ENCODE data around the gene CGREF1. TPM values are rescaled to one million over a fixed set of nuclear protein-coding genes. Genes with fewer than 3 reads are reported as not detected.
"Not testable (repeated sequence)": the region's sequence is repeated elsewhere in the genome, so short reads cannot be mapped to it uniquely, and the experiment has no call there.

CGREF1 gene
- total RNA-seq, 3 donors from 2014 or later = 0.41 to 1.9 (median 1.5) TPM

DNA sequence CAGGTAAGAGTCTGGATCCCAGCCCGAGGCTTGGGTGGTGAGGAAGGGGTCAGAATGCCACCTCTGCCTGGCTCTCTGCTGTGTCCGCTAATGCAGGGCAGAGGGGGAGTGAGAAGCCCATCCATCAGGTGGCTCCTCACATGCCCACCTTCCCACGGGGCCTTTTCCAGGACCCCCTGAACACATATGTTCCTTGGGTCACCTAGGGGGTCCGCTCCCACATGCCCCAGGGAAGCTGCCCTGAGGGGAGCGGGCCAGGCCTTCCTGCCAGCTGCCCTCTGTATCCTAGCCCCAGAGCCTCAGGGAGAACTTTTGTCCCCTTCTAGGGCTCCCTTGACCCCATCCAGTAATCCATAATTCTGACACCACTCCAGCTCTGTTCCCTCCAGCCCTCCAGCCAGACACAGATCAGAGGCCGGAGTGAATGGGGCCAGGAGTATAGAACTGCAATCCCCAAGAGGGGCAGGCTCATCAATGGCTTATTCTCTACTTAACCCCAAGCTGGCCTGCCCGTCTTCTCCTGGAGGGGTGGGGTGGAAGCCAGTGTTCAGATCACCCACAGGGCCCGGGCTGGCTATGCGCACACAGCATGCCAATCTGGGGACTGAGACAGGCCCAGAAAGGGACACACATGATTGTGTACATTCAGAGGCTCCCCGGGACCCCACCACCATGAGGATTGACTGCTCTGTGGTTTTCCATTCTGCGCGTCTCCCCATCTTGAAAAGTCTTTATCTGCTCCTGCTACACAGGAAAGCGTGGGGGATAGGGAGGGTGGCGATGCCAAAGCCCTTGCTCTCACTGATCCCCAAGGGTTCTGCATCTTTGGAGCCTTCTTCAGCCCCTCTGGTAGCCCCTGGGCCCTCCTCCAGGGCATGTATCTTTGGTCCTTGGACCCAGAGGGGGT, 39.4 kb downstream of the CGREF1 start:
- no peak for DNase-seq
- TF ChIP-seq, protein P1, sequence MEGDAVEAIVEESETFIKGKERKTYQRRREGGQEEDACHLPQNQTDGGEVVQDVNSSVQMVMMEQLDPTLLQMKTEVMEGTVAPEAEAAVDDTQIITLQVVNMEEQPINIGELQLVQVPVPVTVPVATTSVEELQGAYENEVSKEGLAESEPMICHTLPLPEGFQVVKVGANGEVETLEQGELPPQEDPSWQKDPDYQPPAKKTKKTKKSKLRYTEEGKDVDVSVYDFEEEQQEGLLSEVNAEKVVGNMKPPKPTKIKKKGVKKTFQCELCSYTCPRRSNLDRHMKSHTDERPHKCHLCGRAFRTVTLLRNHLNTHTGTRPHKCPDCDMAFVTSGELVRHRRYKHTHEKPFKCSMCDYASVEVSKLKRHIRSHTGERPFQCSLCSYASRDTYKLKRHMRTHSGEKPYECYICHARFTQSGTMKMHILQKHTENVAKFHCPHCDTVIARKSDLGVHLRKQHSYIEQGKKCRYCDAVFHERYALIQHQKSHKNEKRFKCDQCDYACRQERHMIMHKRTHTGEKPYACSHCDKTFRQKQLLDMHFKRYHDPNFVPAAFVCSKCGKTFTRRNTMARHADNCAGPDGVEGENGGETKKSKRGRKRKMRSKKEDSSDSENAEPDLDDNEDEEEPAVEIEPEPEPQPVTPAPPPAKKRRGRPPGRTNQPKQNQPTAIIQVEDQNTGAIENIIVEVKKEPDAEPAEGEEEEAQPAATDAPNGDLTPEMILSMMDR (IDR thresholded peaks at IDR 0.05) = no peak
- H3K4me1 ChIP-seq (ENCODE audit: low read depth) = peaks cover 28% of the 10 kb centered on the region

DNA sequence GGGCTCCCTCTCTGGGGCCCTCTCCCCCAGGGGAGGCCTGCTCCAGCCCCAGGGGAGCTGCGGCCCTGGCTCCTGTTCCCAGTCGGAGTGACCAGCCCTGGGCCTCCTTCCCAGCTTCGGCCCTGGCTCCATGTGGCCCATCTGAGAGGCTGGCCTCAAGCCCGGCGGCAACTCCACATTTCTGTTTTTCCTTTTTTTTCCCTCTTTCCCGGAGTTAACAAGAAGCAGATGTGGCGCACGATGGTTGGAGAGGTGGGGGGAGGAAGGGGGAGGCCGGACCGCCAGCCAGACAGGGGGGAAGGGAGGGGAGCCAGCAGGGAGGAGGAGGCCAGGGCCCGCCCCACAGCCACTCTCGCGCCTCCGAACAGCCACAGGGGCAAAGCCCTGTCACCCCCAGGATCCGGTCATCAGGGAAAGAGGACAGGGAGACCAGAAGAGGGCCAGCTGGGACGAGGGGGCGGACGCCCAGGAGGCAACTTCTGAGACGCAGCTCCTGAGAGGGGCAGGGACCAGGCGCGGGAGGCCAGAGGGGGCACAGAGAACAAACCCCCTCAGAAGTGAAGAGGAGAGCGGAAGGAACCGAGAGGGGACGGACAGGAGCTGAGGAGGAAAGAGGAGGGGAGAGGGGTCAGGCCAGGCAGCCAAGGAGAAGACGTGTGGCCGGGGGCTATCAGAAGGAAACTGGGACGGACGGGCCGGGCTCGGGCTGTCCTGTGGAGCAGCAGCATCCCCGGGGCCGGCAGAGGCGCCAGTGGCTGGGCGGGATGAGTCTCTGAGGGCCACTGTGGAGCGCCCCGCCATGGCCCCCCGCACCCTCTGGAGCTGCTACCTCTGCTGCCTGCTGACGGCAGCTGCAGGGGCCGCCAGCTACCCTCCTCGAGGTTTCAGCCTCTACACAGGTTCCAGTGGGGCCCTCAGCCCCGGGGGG, 40.4 kb downstream of the CGREF1 start, which contains the start of gene EMILIN1:
TSS of gene EMILIN1 (plus strand) at position 349 of the 928 bp plus-strand sequence. CDS start at position 800, 451 bp downstream.
- H3K4me1 ChIP-seq (ENCODE audit: low read depth) = peaks cover 33% of the 10 kb centered on the region
- TF ChIP-seq, protein P1 (IDR thresholded peaks at IDR 0.05) = no peak
- peak within 1 kb of the TSS; percentile 11 for H3K4me3 ChIP-seq
- DNase-seq (peak; percentile 61 to 80 (median 75)), ATAC-seq (peak; percentile 20)
- H3K36me3 ChIP-seq (ENCODE audit: low read depth) = no peaks in the 10 kb centered on the region
- intact Hi-C loops (cut with DNase I, micrococcal nuclease) = no loop called here
- H3K9me3 ChIP-seq = no peaks in the 10 kb centered on the region

More for the DNA sequence above, 39.4 kb downstream of the CGREF1 start:
- intact Hi-C loops (cut with DNase I, micrococcal nuclease) = loop anchor here in 1 of 2 donors (10.0 kb wide), 2 partner anchors 45 to 115 kb away; partner anchors contain the start of gene TMEM214
- Histone ChIP-seq H3K4me3 (peak overlapping the region; percentile 11), H3K9me3 (no peaks in the 10 kb centered on the region), H3K36me3 (ENCODE audit: low read depth) (no peaks in the 10 kb centered on the region)
- ATAC-seq = no peak

DNA sequence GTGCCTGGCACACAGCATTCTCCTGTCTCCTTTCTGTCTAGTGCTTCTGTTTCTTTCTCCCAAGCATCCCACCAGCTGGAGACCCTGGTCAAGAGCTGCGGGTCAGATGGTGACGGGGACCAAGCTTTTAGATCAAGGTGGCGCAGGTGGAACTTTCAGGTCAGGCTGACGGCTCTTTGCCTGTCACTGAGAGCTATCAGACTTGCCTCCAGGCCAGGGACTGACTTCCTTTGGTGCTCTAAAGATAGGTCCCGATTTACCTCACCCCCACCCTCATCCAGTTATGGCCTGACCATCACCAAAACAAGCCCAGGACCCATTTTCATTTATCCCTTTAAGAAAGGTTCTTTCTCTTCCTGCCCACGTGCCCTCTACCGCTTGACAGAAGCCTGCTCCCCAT, 41.7 kb downstream of the CGREF1 start:
- intact Hi-C loops (cut with DNase I, micrococcal nuclease) = no loop called here
- ATAC-seq (no peak), DNase-seq (no peak)
- Histone ChIP-seq H3K4me3 (no peak overlapping the region), H3K4me1 (ENCODE audit: low read depth) (peaks cover 28% of the 10 kb centered on the region), H3K36me3 (ENCODE audit: low read depth) (no peaks in the 10 kb centered on the region), H3K9me3 (no peaks in the 10 kb centered on the region)
- TF ChIP-seq, protein P1 (IDR thresholded peaks at IDR 0.05) = no peak

DNA sequence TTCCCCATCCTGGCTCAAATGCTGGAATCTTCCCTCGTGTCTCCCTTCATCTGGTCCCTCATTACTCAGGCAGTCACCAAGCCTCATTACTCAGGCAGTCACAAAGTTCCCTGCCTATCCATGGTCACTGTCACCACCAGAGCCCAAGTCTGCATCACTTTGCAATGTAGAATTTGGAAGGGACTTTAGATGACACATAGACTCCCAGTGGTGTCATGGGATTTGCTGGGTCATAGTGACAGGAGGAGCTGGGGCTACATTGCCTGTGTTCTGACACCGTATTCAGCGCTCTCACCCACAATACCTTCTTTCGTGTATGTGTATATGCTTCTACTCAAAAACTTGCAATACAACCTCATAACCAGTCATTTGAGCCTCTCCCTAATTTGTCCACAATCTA, 42.6 kb downstream of the CGREF1 start:
- intact Hi-C loops (cut with DNase I, micrococcal nuclease) = no loop called here
- no peak for DNase-seq
- Histone ChIP-seq H3K4me1 (ENCODE audit: low read depth) (peaks cover 19% of the 10 kb centered on the region), H3K9me3 (no peaks in the 10 kb centered on the region), H3K36me3 (ENCODE audit: low read depth) (no peaks in the 10 kb centered on the region), H3K4me3 (no peak overlapping the region)
- TF ChIP-seq, protein P1 (IDR thresholded peaks at IDR 0.05) = no peak
- ATAC-seq = no peak

DNA sequence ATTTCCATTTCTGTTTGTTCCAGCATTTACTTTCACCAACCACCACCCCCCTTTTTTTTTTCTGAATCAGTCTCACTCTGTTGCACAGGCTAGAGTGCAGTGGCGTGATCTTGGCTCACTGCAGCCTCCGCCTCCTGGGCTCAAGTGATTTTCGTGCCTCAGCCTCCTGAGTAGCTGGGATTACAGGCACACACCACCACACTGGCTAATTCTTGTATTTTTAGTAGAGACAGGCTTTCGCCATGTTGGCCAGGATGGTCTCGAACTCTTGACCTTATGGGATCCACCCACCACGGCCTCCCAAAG, 43.4 kb downstream of the CGREF1 start:
- H3K9me3 ChIP-seq; ATAC-seq; intact Hi-C loops (cut with DNase I, micrococcal nuclease); DNase-seq; H3K36me3 ChIP-seq (ENCODE audit: low read depth); H3K4me3 ChIP-seq: not testable (repeated sequence)
- peaks cover 17% of the 10 kb centered on the region for H3K4me1 ChIP-seq (ENCODE audit: low read depth)
